Body of pancreas (tissue), 4 donors: Measurements from ENCODE around the gene PKD2L2. TPM values are rescaled to one million over a fixed set of nuclear protein-coding genes. Genes with fewer than 3 reads are reported as not detected.

Experiments
- ATAC-seq: fragments of 150-250 bp; one replicate; pipeline ENCODE4 v1.9.1; 2016
- DNase-seq, 4 donors: peaks; one replicate each; pipeline ENCODE4 v3.0.0-alpha.2; 2019
- H3K27ac ChIP-seq, 4 donors: fragments of 200-600 bp; sonication (generic); 1 replicate in 3 of 4; 2 replicates in 1 of 4; pipeline versions ENCODE4 v1.5.1 to v1.6.1; 2016 to 2019; ENCODE audit warnings: mild to moderate bottlenecking in 1 of 4, mixed read lengths in 1 of 4, moderate library complexity in 1 of 4
- H3K27me3 ChIP-seq, 2 donors: fragments of 200-600 bp; sonication (generic); one replicate each; pipeline ENCODE4 v1.6.0; 2016; ENCODE audit warnings: mild to moderate bottlenecking in 1 of 2
- H3K36me3 ChIP-seq, 2 donors: fragments of 200-600 bp; sonication (generic); replicated peaks in 1 of 2; 2 replicates each; pipeline ENCODE4 v1.5.1; 2016; ENCODE audit warnings: low read depth in 2 of 2; ENCODE audit not compliant: insufficient read depth in 1 of 2
- H3K4me1 ChIP-seq: fragments of 200-600 bp; sonication (generic); one replicate; pipeline ENCODE4 v1.6.0; 2016
- H3K4me3 ChIP-seq, 2 donors: fragments of 200-600 bp; sonication (generic); 1 replicate in 1 of 2; 2 replicates in 1 of 2; pipeline ENCODE4 v1.5.1; 2016 to 2019
- H3K9me3 ChIP-seq, 3 donors: fragments of 200-600 bp; sonication (generic); 1 replicate in 2 of 3; 2 replicates in 1 of 3; pipeline ENCODE4 v1.5.1; 2016
- POLR2A ChIP-seq, 3 donors: fragments of 450-650 bp; IDR thresholded peaks; one replicate each; pipeline ENCODE4 v1.6.1; 2016; ENCODE audit warnings: antibody characterized with exemption in 3 of 3, mild to moderate bottlenecking in 2 of 3
- WGBS, 2 donors: methylation state at CpG; one replicate each; pipeline ENCODE4 v1.1.5; 2017; 5-methylcytosine and 5-hydroxymethylcytosine counted together
- intact Hi-C: fragments of 100-400 bp; cut with DNase I; formaldehyde crosslinking; loops from one replicate; pipeline ENCODE4 v1.15.1; 2023
- total RNA-seq, 2 donors: library from RNA; depleted of rRNA; stranded (reverse); fragments of >200 nt; gene quantifications; one replicate each; pipeline ENCODE4 v1.1.0, GENCODE V29; 2016
- TF ChIP-seq, protein P1 (sequence below), 7 experiments: fragments of 450-650 bp in 4 of 7; fragments of 200-600 bp in 3 of 7; sonication (generic) in 3 of 7; IDR thresholded peaks; one replicate each; pipeline ENCODE4 v1.5.1; 2016 to 2019; ENCODE audit warnings: antibody characterized with exemption in 7 of 7

PKD2L2 gene
- total RNA-seq, 2 donors from 2014 or later: not detected

GRCh38 chr5:137888466-137888862 lies 793 bp upstream of the PKD2L2 start:
- Histone ChIP-seq H3K36me3 (no peaks in the 10 kb centered on the region), H3K4me3 (no peak overlapping the region), H3K27ac (peak overlapping the region in 3 of 4 donors; percentile 58 to 72 (median 70)), H3K4me1 (no peaks in the 10 kb centered on the region), H3K9me3 (no peaks in the 10 kb centered on the region), H3K27me3 (no peaks in the 10 kb centered on the region)
- DNase-seq (no peak), ATAC-seq (no peak)
- TF ChIP-seq, protein P1, sequence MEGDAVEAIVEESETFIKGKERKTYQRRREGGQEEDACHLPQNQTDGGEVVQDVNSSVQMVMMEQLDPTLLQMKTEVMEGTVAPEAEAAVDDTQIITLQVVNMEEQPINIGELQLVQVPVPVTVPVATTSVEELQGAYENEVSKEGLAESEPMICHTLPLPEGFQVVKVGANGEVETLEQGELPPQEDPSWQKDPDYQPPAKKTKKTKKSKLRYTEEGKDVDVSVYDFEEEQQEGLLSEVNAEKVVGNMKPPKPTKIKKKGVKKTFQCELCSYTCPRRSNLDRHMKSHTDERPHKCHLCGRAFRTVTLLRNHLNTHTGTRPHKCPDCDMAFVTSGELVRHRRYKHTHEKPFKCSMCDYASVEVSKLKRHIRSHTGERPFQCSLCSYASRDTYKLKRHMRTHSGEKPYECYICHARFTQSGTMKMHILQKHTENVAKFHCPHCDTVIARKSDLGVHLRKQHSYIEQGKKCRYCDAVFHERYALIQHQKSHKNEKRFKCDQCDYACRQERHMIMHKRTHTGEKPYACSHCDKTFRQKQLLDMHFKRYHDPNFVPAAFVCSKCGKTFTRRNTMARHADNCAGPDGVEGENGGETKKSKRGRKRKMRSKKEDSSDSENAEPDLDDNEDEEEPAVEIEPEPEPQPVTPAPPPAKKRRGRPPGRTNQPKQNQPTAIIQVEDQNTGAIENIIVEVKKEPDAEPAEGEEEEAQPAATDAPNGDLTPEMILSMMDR (IDR thresholded peaks at IDR 0.05): no peak
- TF ChIP-seq POLR2A (IDR thresholded peaks at IDR 0.05): no peak
- intact Hi-C loops: no loop called here
- WGBS, 2 donors: 47 to 54% methylated on average over 7 of the region's 7 CpGs

DNA sequence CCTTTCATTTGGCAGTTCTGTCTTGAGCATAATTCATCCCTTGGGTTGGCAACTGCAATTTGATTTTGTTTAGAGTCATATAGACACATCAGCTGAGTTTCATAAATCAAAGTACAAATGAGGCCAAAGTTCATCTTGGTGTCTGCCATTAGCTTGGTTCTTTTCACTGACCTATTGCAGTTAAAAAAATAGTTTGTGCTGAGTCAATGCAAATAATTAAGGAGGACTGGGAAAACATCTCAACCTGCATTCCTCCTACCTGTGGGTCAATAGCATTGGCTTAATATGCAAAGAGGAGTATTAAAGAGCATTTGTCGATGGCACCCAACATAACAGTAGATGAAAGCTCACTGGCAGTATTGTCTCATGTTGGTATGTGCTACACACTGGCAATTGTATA lies 1.6 kb downstream of the PKD2L2 start:
- no peaks in the 10 kb centered on the region for H3K27me3 ChIP-seq
- ATAC-seq (no peak), DNase-seq (no peak)
- H3K27ac ChIP-seq: no peak overlapping the region
- no peaks in the 10 kb centered on the region for H3K4me1 ChIP-seq
- TF ChIP-seq POLR2A (IDR thresholded peaks at IDR 0.05): no peak
- TF ChIP-seq, protein P1 (IDR thresholded peaks at IDR 0.05): no peak
- intact Hi-C loops: no loop called here
- H3K36me3 ChIP-seq: no peaks in the 10 kb centered on the region
- H3K4me3 ChIP-seq: no peak overlapping the region
- 55 to 75% methylated on average over 1 of the region's 1 CpG for WGBS, 2 donors
- H3K9me3 ChIP-seq: no peaks in the 10 kb centered on the region

DNA sequence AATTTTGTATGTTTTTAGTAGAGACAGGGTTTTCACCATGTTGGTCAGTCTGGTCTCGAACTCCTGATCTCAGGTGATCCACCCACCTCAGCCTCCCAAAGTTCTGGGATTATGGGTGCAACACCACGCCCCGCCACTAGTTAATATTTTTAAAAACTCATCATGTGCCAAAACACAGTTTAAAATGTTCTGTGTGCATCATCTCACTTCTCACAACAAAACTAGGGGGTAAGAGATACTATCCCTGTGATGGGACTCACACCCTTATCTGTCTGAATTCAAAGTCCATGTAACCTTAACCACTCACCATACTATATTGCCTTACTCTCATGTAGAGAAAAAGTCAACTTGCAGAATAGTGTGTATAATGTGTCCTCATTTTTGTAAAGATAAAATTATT lies 2.6 kb downstream of the PKD2L2 start:
- no peak overlapping the region for H3K4me3 ChIP-seq
- 90 to 96% methylated on average over 3 of the region's 3 CpGs for WGBS, 2 donors
- H3K27me3 ChIP-seq: no peaks in the 10 kb centered on the region
- H3K36me3 ChIP-seq: no peaks in the 10 kb centered on the region
- H3K9me3 ChIP-seq: no peaks in the 10 kb centered on the region
- ATAC-seq (no peak), DNase-seq (no peak)
- no peak overlapping the region for H3K27ac ChIP-seq
- TF ChIP-seq, protein P1 (IDR thresholded peaks at IDR 0.05): peak in 1 of 7 experiments; percentile 10
- no peak for TF ChIP-seq POLR2A (IDR thresholded peaks at IDR 0.05)
- intact Hi-C loops: no loop called here
- H3K4me1 ChIP-seq: no peaks in the 10 kb centered on the region

- Histone ChIP-seq H3K9me3 (no peaks in the 10 kb centered on the region), H3K4me3 (no peak overlapping the region), H3K27me3 (no peaks in the 10 kb centered on the region), H3K27ac (no peak overlapping the region), H3K36me3 (no peaks in the 10 kb centered on the region), H3K4me1 (no peaks in the 10 kb centered on the region)
- ATAC-seq (no peak), DNase-seq (no peak)
- TF ChIP-seq, protein P1 (IDR thresholded peaks at IDR 0.05): no peak
- TF ChIP-seq POLR2A (IDR thresholded peaks at IDR 0.05): no peak
- intact Hi-C loops: no loop called here
Observed at GRCh38 chr5:137894586-137894985, 5.3 kb downstream of the PKD2L2 start.

DNA sequence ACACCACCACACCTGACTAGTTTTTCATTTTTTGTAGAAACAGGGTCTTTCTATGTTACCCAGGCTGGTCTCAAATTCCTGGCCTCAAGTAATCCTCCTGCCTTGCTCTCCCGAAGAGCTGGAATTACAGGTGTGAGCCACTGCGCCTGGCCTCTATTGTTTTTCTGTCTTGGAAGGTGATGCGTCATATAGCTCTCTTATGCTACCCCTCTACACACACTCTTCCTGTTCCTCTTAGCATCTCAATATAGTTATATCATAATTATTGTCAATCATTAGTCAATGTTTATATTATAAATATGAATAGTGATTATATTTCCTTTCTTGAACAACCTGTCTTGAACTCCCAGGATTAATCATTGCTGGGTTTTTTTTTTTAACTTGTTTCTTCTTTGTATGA lies 7.3 kb downstream of the PKD2L2 start:
- no peaks in the 10 kb centered on the region for H3K36me3 ChIP-seq
- DNase-seq: no peak
- ATAC-seq: no peak
- peaks cover 7% of the 10 kb centered on the region for H3K4me1 ChIP-seq
- 83 to 91% methylated on average over 3 of the region's 3 CpGs for WGBS, 2 donors
- no peaks in the 10 kb centered on the region for H3K27me3 ChIP-seq
- H3K27ac ChIP-seq: no peak overlapping the region
- intact Hi-C loops: no loop called here
- no peak overlapping the region for H3K4me3 ChIP-seq
- H3K9me3 ChIP-seq: no peaks in the 10 kb centered on the region
- TF ChIP-seq, protein P1 (IDR thresholded peaks at IDR 0.05): no peak
- TF ChIP-seq POLR2A (IDR thresholded peaks at IDR 0.05): no peak
